Ishikawa (cell line): ENCODE data around the gene HEATR9.
A peak's percentile ranks its signal among the peaks of the same experiment; 100 is the strongest.

Experiments used
- CEBPB ChIP-seq: IDR thresholded peaks from 2 replicates; pipeline ENCODE4 v1.6.1; 2012
- CREB1 ChIP-seq: IDR thresholded peaks from 2 replicates; pipeline ENCODE4 v1.6.1; 2012; ENCODE audit warnings: low read depth
- EGR1 ChIP-seq: IDR thresholded peaks from 2 replicates; pipeline ENCODE4 v1.6.1; 2012
- EP300 ChIP-seq: IDR thresholded peaks from 2 replicates; pipeline ENCODE4 v1.6.1; 2012; ENCODE audit warnings: borderline replicate concordance
- FOXM1 ChIP-seq: IDR thresholded peaks from 2 replicates; pipeline ENCODE4 v1.6.1; 2012; ENCODE audit warnings: low read depth, borderline replicate concordance
- NFIC ChIP-seq: IDR thresholded peaks from 2 replicates; pipeline ENCODE4 v1.6.1; 2012
- RAD21 ChIP-seq: IDR thresholded peaks from 2 replicates; pipeline ENCODE4 v1.6.1; 2012; ENCODE audit warnings: low read depth
- TAF1 ChIP-seq: IDR thresholded peaks from 2 replicates; pipeline ENCODE4 v1.6.1; 2012; ENCODE audit warnings: low read depth, mild to moderate bottlenecking
- TCF12 ChIP-seq: IDR thresholded peaks from 2 replicates; pipeline ENCODE4 v1.6.1; 2012; ENCODE audit warnings: low read depth
- TEAD4 ChIP-seq: IDR thresholded peaks from 2 replicates; pipeline ENCODE4 v1.6.1; 2012
- YY1 ChIP-seq: IDR thresholded peaks from 2 replicates; pipeline ENCODE4 v1.6.1; 2012; ENCODE audit warnings: low read depth
- ZBTB7A ChIP-seq: IDR thresholded peaks from 2 replicates; pipeline ENCODE4 v1.6.1; 2012; ENCODE audit warnings: low read depth
- TF ChIP-seq, protein P1 (sequence below): IDR thresholded peaks from 2 replicates; pipeline ENCODE4 v1.6.1; 2012
- TF ChIP-seq, protein P2 (sequence below): IDR thresholded peaks from 2 replicates; pipeline ENCODE4 v1.6.1; 2012
- TF ChIP-seq, protein P3 (sequence below): IDR thresholded peaks from 2 replicates; pipeline ENCODE4 v1.6.1; 2012; ENCODE audit warnings: low read depth, mild to moderate bottlenecking

Gene HEATR9

DNA sequence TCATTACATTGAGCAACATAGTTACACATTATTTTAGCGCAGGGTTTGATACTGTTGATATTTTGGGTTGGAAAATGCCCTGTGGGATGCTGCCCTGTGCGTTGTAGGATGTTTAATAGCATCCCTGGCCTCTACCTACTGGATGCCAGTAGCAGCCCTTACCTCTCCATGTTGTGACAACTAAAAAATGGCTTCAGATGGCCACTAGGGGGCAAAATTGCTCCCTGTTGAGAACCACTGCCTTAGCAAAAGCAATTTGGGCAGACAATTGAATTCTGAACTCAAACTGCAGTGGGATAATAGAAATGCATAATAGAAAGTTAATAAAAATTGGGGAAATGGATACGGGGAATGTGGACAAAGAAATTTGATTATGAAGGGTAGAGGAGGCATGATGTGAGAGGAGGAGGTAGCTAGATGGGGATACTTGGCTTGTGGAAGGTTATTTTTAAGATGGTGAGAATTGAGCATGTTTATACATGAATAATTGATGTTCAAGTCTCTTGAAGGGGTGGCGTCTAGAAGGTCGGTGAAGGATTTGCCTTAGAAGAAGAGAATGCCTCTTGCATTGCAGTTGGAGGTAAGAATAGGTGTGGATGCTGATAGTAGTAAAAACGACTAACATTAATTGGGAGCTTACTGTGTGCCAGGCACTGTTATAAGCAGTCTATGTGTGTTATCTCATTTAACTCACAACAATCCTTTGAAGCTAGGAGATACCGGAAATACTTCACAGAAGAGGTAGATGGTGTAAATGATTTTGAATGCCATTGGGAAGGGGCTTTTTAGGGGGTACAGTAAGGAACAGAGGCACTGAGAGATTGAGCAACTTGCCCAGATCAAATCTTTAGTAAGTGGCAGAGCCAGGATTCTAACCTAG is 19.0 kb downstream of the HEATR9 start:
- peak; percentile 48 for TF ChIP-seq RAD21
- TF ChIP-seq, protein P1, sequence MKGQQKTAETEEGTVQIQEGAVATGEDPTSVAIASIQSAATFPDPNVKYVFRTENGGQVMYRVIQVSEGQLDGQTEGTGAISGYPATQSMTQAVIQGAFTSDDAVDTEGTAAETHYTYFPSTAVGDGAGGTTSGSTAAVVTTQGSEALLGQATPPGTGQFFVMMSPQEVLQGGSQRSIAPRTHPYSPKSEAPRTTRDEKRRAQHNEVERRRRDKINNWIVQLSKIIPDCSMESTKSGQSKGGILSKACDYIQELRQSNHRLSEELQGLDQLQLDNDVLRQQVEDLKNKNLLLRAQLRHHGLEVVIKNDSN = no peak
- TF ChIP-seq, protein P2, sequence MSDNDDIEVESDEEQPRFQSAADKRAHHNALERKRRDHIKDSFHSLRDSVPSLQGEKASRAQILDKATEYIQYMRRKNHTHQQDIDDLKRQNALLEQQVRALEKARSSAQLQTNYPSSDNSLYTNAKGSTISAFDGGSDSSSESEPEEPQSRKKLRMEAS = no peak

DNA sequence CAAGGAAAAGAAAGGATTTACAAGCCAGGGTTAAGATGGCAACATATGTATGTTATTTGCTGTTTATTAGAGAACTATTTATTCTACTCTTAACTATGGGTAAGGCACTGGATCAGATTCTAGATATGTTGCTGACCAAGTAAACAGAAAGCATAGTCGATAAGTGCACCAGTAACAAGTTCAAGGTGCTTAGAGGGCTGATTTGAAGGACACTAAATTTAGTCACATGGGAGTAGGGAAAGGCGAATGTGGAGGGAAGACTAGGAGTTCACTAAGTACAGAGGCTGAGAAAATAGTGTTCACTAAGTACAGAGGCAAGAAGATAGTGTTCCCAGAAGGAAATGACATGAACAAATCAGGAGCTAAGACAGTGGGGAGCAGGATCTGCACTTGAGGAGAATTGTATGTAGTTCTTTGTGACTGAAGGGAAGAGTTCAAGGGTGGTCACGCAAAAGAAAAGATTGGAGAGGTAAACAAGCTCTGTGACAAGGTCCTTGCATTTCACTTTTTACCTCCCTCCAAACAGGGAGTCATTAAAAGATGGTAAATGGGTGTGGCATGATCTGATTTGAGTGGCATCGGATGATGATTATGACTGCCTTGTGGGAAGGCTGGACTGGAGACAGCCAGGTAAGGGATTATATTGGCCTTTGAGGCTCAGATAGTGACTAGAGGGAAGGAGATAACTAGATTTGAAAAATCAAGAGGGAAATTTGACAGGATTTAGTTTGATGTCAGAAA is 20.9 kb downstream of the HEATR9 start:
- TF ChIP-seq, protein P1 = no peak
- TF ChIP-seq, protein P2 = no peak
- TF ChIP-seq FOXM1 = no peak
- no peak for TF ChIP-seq CREB1
- no peak for TF ChIP-seq CEBPB
- TF ChIP-seq ZBTB7A = no peak
- TF ChIP-seq TCF12 = no peak
- no peak for TF ChIP-seq EP300
- no peak for TF ChIP-seq RAD21
- TF ChIP-seq, protein P3, sequence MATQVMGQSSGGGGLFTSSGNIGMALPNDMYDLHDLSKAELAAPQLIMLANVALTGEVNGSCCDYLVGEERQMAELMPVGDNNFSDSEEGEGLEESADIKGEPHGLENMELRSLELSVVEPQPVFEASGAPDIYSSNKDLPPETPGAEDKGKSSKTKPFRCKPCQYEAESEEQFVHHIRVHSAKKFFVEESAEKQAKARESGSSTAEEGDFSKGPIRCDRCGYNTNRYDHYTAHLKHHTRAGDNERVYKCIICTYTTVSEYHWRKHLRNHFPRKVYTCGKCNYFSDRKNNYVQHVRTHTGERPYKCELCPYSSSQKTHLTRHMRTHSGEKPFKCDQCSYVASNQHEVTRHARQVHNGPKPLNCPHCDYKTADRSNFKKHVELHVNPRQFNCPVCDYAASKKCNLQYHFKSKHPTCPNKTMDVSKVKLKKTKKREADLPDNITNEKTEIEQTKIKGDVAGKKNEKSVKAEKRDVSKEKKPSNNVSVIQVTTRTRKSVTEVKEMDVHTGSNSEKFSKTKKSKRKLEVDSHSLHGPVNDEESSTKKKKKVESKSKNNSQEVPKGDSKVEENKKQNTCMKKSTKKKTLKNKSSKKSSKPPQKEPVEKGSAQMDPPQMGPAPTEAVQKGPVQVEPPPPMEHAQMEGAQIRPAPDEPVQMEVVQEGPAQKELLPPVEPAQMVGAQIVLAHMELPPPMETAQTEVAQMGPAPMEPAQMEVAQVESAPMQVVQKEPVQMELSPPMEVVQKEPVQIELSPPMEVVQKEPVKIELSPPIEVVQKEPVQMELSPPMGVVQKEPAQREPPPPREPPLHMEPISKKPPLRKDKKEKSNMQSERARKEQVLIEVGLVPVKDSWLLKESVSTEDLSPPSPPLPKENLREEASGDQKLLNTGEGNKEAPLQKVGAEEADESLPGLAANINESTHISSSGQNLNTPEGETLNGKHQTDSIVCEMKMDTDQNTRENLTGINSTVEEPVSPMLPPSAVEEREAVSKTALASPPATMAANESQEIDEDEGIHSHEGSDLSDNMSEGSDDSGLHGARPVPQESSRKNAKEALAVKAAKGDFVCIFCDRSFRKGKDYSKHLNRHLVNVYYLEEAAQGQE = no peak
- no peak for TF ChIP-seq YY1
- no peak for TF ChIP-seq NFIC
- no peak for TF ChIP-seq TAF1
- TF ChIP-seq TEAD4 = no peak
- no peak for TF ChIP-seq EGR1

DNA sequence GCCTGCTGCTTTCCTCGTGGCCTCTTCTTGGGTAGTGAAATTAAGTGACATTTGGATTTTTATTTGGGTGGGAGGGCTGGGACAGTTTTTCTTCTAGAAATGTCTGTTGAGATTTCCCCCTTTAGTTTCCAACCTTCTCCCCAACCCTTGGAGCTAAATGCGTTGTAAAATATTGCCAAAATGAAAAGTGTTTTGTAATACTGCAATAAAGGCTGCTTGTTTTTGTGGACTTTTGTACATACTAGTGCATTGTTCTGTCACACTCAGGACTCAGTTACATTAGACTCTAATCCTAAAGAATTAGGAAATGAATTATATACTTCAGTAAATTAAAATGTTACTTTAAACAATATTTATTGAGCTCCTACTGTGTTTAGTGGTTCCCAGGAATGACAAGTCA is 21.7 kb downstream of the HEATR9 start:
- TF ChIP-seq TAF1 (no peak), ZBTB7A (no peak), EP300 (no peak)

DNA sequence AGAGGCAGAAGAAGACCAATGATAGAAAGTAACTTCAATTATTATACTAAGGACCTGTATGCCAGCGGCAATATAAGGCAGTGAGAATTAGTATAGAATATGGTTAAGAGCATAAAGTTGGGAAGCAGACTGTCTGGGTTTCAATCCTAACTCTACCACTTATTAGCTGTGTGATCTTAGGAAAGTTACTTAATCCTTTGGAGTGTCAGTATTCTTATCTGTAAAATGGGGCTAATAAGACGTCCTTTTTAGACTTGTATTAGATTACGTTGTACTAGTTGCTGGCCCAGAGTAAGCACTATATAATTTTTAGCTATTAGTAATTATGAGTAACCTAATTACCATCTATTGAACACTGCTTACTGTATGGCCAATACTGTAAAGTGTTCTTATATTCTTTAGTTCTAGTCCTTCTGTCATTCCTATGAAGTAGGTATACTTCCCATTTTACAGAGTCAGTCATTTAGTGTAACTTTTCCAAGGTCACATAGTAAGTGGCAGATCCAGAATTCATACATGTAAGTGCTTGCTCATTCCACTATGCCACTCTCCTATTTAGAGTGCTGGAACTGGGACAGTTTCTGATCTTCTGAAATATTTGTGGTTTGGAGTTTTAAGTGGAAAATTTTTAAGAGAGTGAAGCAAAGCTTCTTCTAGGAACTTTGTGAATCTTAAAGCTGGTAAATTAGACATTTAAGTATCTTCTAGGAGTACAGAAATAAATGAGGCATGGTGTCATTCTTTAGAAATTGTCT is 22.5 kb downstream of the HEATR9 start:
- TF ChIP-seq TEAD4 (no peak), FOXM1 (no peak), CEBPB (no peak), YY1 (no peak), EGR1 (no peak), EP300 (no peak), TCF12 (no peak), NFIC (no peak)
- TF ChIP-seq, protein P1 = no peak
- TF ChIP-seq, protein P2 = no peak

DNA sequence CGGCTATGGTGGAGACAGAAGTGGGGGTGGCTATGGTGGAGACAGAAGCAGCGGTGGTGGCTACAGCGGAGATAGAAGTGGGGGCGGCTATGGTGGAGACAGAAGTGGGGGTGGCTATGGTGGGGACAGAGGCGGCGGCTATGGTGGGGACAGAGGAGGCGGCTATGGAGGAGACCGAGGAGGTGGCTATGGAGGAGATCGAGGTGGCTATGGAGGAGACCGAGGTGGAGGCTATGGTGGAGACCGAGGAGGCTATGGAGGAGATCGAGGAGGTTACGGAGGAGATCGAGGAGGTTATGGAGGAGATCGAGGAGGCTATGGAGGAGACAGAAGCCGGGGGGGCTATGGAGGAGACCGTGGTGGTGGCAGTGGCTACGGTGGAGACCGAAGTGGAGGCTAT is 24.1 kb downstream of the HEATR9 start:
- TF ChIP-seq CEBPB = no peak

DNA sequence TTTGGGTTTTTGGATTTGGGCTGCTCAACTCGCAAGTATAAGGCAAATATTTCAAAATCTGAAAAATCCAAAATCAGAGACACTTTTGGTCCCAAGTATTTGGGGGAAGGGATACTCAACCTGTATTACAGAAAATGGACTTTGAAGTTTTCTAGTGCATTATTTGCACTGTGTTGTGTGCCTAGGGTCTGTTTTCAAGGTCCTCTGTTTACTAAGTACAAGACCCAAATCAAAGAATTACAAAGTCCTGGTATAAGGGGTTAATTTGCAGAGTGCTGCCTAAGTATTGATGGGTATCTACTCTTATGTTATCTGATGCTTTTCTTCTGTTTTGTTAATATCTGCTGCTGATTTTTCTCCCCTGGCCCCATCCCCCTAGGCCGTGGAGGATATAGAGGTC is 25.0 kb downstream of the HEATR9 start:
- TF ChIP-seq CREB1 (no peak), TEAD4 (no peak), TCF12 (no peak), YY1 (no peak), NFIC (no peak), TAF1 (no peak), EP300 (no peak), RAD21 (no peak), FOXM1 (no peak), EGR1 (no peak), ZBTB7A (no peak), CEBPB (no peak)
- TF ChIP-seq, protein P2 = no peak
- TF ChIP-seq, protein P1 = no peak
- TF ChIP-seq, protein P3 = no peak
